SJCRH30 (cell line): ENCODE measurements around the gene YIPF4. TPM values are rescaled to one million over a fixed set of nuclear protein-coding genes. Genes with fewer than 3 reads are reported as not detected.

Source experiments
- DNase-seq, 2 experiments: peaks; one replicate each; pipeline ENCODE4 v3.0.0-alpha.2; 2015 to 2020
- H3K27ac ChIP-seq: fragments of 250-450 bp; sonication (Bioruptor Pico); 2 replicates; pipeline ENCODE4 v1.5.1; 2020; ENCODE audit warnings: mild to moderate bottlenecking, moderate library complexity
- H3K27me3 ChIP-seq: fragments of 250-450 bp; sonication (Bioruptor Pico); 2 replicates; pipeline ENCODE4 v1.5.1; 2020; ENCODE audit warnings: mild to moderate bottlenecking, moderate library complexity
- H3K36me3 ChIP-seq: fragments of 250-450 bp; sonication (Bioruptor Pico); 2 replicates; pipeline ENCODE4 v1.5.1; 2020; ENCODE audit warnings: mild to moderate bottlenecking, moderate library complexity
- H3K4me1 ChIP-seq: fragments of 250-450 bp; sonication (Bioruptor Pico); 2 replicates; pipeline ENCODE4 v1.5.1; 2020; ENCODE audit warnings: mild to moderate bottlenecking, moderate library complexity
- H3K4me3 ChIP-seq: fragments of 250-450 bp; sonication (Bioruptor Pico); 2 replicates; pipeline ENCODE4 v1.5.1; 2020; ENCODE audit warnings: mild to moderate bottlenecking, moderate library complexity
- H3K9me3 ChIP-seq: fragments of 250-450 bp; sonication (Bioruptor Pico); replicated peaks from 2 replicates; pipeline ENCODE4 v1.5.1; 2020; ENCODE audit warnings: mild to moderate bottlenecking, moderate library complexity
- total RNA-seq: library from RNA; depleted of rRNA; stranded (reverse); fragments of >200 nt; shearing (Covaris generic); gene quantifications from 2 replicates; pipeline ENCODE4 v1.2.3, GENCODE V29; 2014; rRNA removed

The YIPF4 gene
- total RNA-seq: 52.8 and 65.8 TPM in 2 replicates

DNA sequence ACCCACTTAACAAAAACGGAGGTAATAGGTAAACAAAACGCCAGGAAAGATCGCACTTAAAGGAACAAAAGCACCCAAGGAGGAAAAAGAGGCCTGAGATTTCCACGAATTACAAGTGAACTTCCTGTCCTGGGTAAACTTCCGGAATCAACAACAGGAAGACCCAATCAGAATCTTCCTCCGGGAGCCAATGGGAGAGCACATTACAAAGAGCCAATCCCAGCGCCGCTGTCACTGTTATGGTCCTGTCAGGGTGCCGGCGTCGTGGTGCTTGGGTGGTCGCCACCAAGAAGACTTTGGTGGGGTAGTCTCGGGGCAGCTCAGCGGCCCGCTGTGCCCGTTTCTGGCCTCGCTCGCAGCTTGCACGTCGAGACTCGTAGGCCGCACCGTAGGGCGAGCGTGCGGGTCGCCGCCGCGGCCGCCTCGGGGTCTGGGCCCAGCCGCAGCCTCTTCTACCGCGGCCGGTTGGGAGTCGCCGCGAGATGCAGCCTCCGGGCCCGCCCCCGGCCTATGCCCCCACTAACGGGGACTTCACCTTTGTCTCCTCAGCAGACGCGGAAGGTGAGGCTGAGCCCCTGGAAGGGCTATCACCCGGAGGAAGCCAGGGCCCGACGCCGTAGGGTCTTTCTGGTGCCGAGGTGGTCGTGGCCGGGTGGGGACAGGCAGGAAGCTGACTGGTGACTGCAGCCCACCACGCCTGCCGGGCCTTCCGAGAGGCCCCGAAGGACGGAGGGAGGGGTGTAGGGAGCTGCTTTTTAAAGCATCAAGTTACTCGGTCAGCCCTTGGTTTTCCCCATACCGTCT, at the start of gene YIPF4:
Gene YIPF4 (plus strand): TSS at position 231 of the 804 bp plus-strand sequence. CDS start 252 bp downstream, at position 483.
- H3K27ac ChIP-seq: peak within 1 kb of the TSS; percentile 77
- DNase-seq: peak; percentile 93 to 99
- peaks cover 9% of the 10 kb centered on the region for H3K36me3 ChIP-seq
- peak within 1 kb of the TSS; percentile 93 for H3K4me3 ChIP-seq
- peaks cover 5% of the 10 kb centered on the region for H3K4me1 ChIP-seq
- no peaks in the 10 kb centered on the region for H3K27me3 ChIP-seq
- no peaks in the 10 kb centered on the region for H3K9me3 ChIP-seq

GRCh38 chr2:32228181-32228580, 49.5 kb upstream of the YIPF4 start:
- Histone ChIP-seq H3K4me3 (no peak overlapping the region), H3K4me1 (no peaks in the 10 kb centered on the region)

DNA sequence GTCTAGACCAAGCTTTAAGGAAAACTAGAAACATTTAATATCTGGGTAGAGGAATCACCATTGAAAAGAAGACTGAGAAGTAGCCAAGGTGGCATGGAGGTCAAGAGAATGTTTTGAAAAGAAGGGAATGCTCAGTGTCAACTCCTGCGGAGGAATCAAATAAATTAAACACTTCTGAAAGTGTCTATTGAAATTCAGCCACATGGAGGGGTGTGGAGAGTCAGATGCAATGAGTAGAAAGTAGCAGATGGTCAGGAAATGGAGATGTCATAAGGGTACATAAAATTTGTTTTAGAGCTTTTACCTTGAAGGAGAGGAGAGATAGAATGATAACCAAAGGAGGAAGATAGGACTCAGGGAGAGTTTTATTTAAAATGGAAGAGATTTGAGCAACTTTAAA, 48.1 kb upstream of the YIPF4 start:
- peaks cover 13% of the 10 kb centered on the region for H3K36me3 ChIP-seq
- H3K4me3 ChIP-seq: no peak overlapping the region
- no peak overlapping the region for H3K27ac ChIP-seq
- no peaks in the 10 kb centered on the region for H3K9me3 ChIP-seq
- DNase-seq: no peak
- H3K4me1 ChIP-seq: no peaks in the 10 kb centered on the region
- no peaks in the 10 kb centered on the region for H3K27me3 ChIP-seq

More at GRCh38 chr2:32228181-32228580, 49.5 kb upstream of the YIPF4 start:
- no peaks in the 10 kb centered on the region for H3K9me3 ChIP-seq
- H3K27ac ChIP-seq: no peak overlapping the region
- H3K27me3 ChIP-seq: no peaks in the 10 kb centered on the region
- no peak for DNase-seq
- peaks cover 23% of the 10 kb centered on the region for H3K36me3 ChIP-seq

- H3K4me3 ChIP-seq: no peak overlapping the region
- H3K9me3 ChIP-seq: no peaks in the 10 kb centered on the region
- H3K27ac ChIP-seq: no peak overlapping the region
- H3K4me1 ChIP-seq: no peaks in the 10 kb centered on the region
- no peak for DNase-seq
- H3K36me3 ChIP-seq: no peaks in the 10 kb centered on the region; the same call in 1 of the 2 replicates
- no peaks in the 10 kb centered on the region for H3K27me3 ChIP-seq
Measured at GRCh38 chr2:32231959-32232358, 45.7 kb upstream of the YIPF4 start.

GRCh38 chr2:32235315-32235714, 42.4 kb upstream of the YIPF4 start:
- Histone ChIP-seq H3K4me1 (no peaks in the 10 kb centered on the region), H3K4me3 (no peak overlapping the region), H3K36me3 (no peaks in the 10 kb centered on the region), H3K27ac (no peak overlapping the region), H3K9me3 (no peaks in the 10 kb centered on the region), H3K27me3 (no peaks in the 10 kb centered on the region)
- DNase-seq: no peak

- no peaks in the 10 kb centered on the region for H3K9me3 ChIP-seq
- DNase-seq: no peak
- H3K27me3 ChIP-seq: no peaks in the 10 kb centered on the region
- no peaks in the 10 kb centered on the region for H3K4me1 ChIP-seq
- H3K36me3 ChIP-seq: no peaks in the 10 kb centered on the region
- H3K27ac ChIP-seq: no peak overlapping the region
- no peak overlapping the region for H3K4me3 ChIP-seq
Measured at GRCh38 chr2:32237488-32237887, 40.2 kb upstream of the YIPF4 start.

DNA sequence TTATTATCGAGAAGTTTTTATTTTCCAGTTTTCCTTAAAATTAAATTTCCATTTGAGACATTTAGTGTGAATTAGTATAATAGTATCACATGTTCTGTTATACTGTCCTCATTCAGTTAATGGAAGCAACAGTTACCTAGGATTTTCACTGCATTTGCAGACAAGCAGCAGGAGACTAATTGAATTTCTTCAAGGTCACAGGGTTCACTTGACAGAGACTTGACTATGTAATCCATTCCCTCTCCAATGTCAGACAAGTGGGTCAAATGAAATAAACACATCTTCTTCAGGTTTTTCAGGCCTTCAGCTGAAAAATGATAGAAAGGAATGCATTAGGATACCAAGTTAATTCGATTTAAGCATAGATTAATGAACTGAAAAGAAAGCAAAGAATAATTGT, 39.7 kb upstream of the YIPF4 start:
- H3K4me3 ChIP-seq: no peak overlapping the region
- no peaks in the 10 kb centered on the region for H3K4me1 ChIP-seq
- H3K27ac ChIP-seq: no peak overlapping the region
- H3K9me3 ChIP-seq: no peaks in the 10 kb centered on the region
- H3K36me3 ChIP-seq: no peaks in the 10 kb centered on the region
- H3K27me3 ChIP-seq: no peaks in the 10 kb centered on the region
- no peak for DNase-seq

- no peaks in the 10 kb centered on the region for H3K27me3 ChIP-seq
- DNase-seq: no peak
- no peaks in the 10 kb centered on the region for H3K4me1 ChIP-seq
- H3K36me3 ChIP-seq: no peaks in the 10 kb centered on the region
- H3K4me3 ChIP-seq: no peak overlapping the region
- no peak overlapping the region for H3K27ac ChIP-seq
- no peaks in the 10 kb centered on the region for H3K9me3 ChIP-seq
Measured at GRCh38 chr2:32242331-32242730, 35.4 kb upstream of the YIPF4 start.

DNA sequence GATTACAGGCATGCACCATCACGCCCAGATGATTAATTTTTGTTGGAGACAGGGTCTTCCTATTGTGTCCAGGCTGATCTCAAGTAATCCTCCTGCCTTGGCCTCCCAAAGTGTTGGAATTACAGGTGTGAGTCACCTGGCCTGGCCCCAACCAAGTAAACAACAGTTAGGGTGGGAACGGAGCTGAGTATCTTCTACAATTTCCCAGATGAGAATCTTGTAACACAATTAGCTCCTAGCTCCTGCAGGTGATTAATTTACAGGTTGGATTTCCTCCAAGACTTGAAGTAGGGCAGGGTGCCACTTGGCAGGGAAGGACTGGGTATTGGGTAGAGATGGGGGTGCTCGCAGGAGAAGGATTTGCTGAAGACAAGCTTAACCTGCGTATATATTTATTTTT, 30.8 kb upstream of the YIPF4 start:
- DNase-seq: no peak
- H3K4me3 ChIP-seq: no peak overlapping the region

GRCh38 chr2:32248299-32248698, 29.4 kb upstream of the YIPF4 start:
- no peaks in the 10 kb centered on the region for H3K36me3 ChIP-seq
- no peaks in the 10 kb centered on the region for H3K4me1 ChIP-seq
- no peak overlapping the region for H3K27ac ChIP-seq
- H3K9me3 ChIP-seq: 0 out of 2 replicates have a peak, but pooled peaks cover 3% of the 10 kb centered on the region
- no peak overlapping the region for H3K4me3 ChIP-seq
- H3K27me3 ChIP-seq: no peaks in the 10 kb centered on the region
- no peak for DNase-seq

More for the DNA sequence above, 30.8 kb upstream of the YIPF4 start:
- H3K9me3 ChIP-seq: 0 out of 2 replicates have a peak, but pooled peaks cover 3% of the 10 kb centered on the region
- H3K27ac ChIP-seq: no peak overlapping the region
- H3K4me1 ChIP-seq: no peaks in the 10 kb centered on the region
- H3K27me3 ChIP-seq: no peaks in the 10 kb centered on the region
- no peaks in the 10 kb centered on the region for H3K36me3 ChIP-seq

DNA sequence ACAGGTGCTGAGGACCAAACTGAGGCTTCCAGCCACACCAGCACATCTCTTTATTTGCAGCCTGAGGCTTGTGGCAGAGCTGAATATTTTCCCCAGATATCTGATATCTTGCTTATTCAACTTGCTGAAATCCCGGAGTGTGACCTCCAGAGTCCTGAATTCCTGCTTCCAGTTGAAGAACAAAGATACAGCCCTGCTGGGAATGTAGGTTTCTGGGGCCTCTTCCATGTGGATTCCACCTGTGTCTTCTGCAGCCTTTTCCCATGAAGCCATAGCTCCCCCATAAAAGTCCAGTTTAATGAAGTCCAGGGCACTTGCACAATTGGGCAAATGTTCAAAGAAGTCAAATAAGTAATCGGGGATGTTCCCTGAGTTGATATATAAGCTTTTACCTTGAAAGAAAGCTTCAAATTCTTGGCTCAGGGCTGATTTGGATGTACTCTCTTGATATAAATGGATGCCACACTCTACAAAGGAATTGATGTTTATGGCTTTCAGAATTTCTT, 27.9 kb upstream of the YIPF4 start:
- no peaks in the 10 kb centered on the region for H3K27me3 ChIP-seq
- H3K4me1 ChIP-seq: no peaks in the 10 kb centered on the region
- H3K9me3 ChIP-seq: 0 out of 2 replicates have a peak, but pooled peaks cover 3% of the 10 kb centered on the region
- DNase-seq: no peak
- H3K4me3 ChIP-seq: no peak overlapping the region
- no peak overlapping the region for H3K27ac ChIP-seq
- no peaks in the 10 kb centered on the region for H3K36me3 ChIP-seq

DNA sequence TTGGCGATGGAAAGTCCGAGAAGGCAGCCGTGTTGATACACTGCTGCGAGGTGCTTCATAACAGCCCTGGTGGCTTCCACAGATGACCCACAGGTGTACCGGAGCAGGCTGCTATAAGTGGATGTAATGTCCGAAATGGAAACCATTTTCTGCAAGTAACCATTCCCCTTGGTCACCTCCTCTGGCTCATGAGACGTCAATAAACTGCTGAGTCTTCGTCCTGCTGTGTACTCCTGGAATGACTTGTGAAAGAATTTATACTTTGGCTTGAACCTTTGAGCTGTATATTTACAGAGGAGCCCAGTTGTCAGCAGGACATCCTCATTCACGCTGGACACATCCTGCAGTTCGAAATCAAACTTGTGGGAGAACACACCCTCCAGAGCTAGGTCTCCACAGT, 27.4 kb upstream of the YIPF4 start:
- no peaks in the 10 kb centered on the region for H3K4me1 ChIP-seq
- 0 out of 2 replicates have a peak, but pooled peaks cover 3% of the 10 kb centered on the region for H3K9me3 ChIP-seq
- no peak overlapping the region for H3K27ac ChIP-seq
- DNase-seq: no peak
- H3K4me3 ChIP-seq: no peak overlapping the region
- no peaks in the 10 kb centered on the region for H3K36me3 ChIP-seq
- no peaks in the 10 kb centered on the region for H3K27me3 ChIP-seq

DNA sequence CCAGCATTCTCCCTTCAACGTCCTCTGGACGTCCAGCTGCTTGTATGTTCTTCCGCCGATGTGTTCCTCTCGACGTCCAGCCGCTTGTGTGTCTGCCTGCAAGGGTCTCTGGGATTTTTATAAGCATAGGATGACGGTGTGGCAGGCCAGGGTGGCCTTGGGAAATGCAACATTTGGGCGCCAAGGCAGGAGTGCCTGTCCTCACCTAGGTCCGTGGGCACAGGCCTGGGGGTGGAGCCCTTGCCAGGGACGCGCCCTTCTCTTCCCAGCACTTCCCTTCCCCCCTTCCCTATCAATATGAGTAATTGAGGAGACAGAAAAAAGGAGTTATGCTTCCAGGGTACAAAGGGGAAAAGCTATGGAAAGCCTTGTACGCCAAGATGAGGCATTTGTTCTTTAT, 19.5 kb upstream of the YIPF4 start:
- Histone ChIP-seq H3K4me1 (no peaks in the 10 kb centered on the region), H3K36me3 (no peaks in the 10 kb centered on the region), H3K27ac (no peak overlapping the region), H3K4me3 (no peak overlapping the region), H3K9me3 (no peaks in the 10 kb centered on the region), H3K27me3 (no peaks in the 10 kb centered on the region)
- DNase-seq: no peak

- H3K9me3 ChIP-seq: no peaks in the 10 kb centered on the region
- DNase-seq: no peak
- H3K36me3 ChIP-seq: no peaks in the 10 kb centered on the region
- H3K27ac ChIP-seq: no peak overlapping the region
- no peak overlapping the region for H3K4me3 ChIP-seq
- H3K4me1 ChIP-seq: no peaks in the 10 kb centered on the region
- H3K27me3 ChIP-seq: no peaks in the 10 kb centered on the region
Measured at GRCh38 chr2:32260376-32260775, 17.3 kb upstream of the YIPF4 start.

GRCh38 chr2:32262105-32262504, 15.6 kb upstream of the YIPF4 start:
- Histone ChIP-seq H3K27me3 (peaks cover 4% of the 10 kb centered on the region; the same call in 1 of the 2 replicates), H3K36me3 (no peaks in the 10 kb centered on the region), H3K27ac (no peak overlapping the region), H3K9me3 (no peaks in the 10 kb centered on the region), H3K4me1 (no peaks in the 10 kb centered on the region), H3K4me3 (no peak overlapping the region)
- no peak for DNase-seq
